HEK293 (cell line): ENCODE results near the gene IFNGR1.

Experiments used
- CTCF ChIA-PET: fragments of 350-600 bp; formaldehyde crosslinking; extraction: SDS; loops from one replicate; lab custom pipeline; 2021; ENCODE audit warnings: antibody characterized with exemption; lab: Yijun Ruan, JAX
- POLR2A ChIA-PET: fragments of 300-600 bp; formaldehyde crosslinking; extraction: SDS; loops from one replicate; lab custom pipeline; 2020; ENCODE audit warnings: antibody characterized with exemption, inconsistent platforms; lab: Yijun Ruan, JAX
- H3K27ac ChIP-seq: fragments of 200-500 bp; sonication (Bioruptor generic); 2 replicates; pipeline ENCODE4 v1.5.1; 2014; ENCODE audit warnings: low read depth, low read length, control low read depth, inconsistent platforms; ENCODE audit errors: extremely low read depth
- H3K36me3 ChIP-seq, 2 experiments: fragments of 200-500 bp in 1 of 2; sonication (Bioruptor generic) in 1 of 2; 1 replicate in 1 of 2; 2 replicates in 1 of 2; pipeline ENCODE4 v1.5.1; 2014 to 2017; ENCODE audit warnings: inconsistent platforms in 2 of 2, low read length in 2 of 2; ENCODE audit not compliant: control insufficient read depth in 2 of 2, insufficient read depth in 1 of 2
- H3K4me1 ChIP-seq: fragments of 200-500 bp; sonication (Bioruptor generic); 2 replicates; pipeline ENCODE4 v1.5.1; 2014; ENCODE audit warnings: mild to moderate bottlenecking, low read length, inconsistent platforms; ENCODE audit not compliant: control insufficient read depth, insufficient read depth
- H3K4me3 ChIP-seq: 2 replicates; pipeline ENCODE4 v1.5.1; 2011; ENCODE audit warnings: low read depth, mild to moderate bottlenecking, control low read depth, low read length, moderate library complexity
- H3K9me3 ChIP-seq: fragments of 200-500 bp; sonication (Bioruptor generic); 2 replicates; pipeline ENCODE4 v1.5.1; 2014; ENCODE audit warnings: low read depth, low read length, inconsistent platforms; ENCODE audit not compliant: control insufficient read depth, insufficient read depth
- BCL11B ChIP-seq: fragments of 450-650 bp; formaldehyde crosslinking; IDR thresholded peaks from 2 replicates; pipeline ENCODE4 v1.5.1; 2016; ENCODE audit warnings: low read depth, missing biosample characterization, missing genetic modification characterization
- EGR2 ChIP-seq: fragments of 450-650 bp; formaldehyde crosslinking; IDR thresholded peaks from 2 replicates; pipeline ENCODE4 v1.5.1; 2016; ENCODE audit warnings: low read depth, missing biosample characterization, missing genetic modification characterization
- GLI4 ChIP-seq: fragments of 450-650 bp; formaldehyde crosslinking; IDR thresholded peaks from 2 replicates; pipeline ENCODE4 v1.5.1; 2016; ENCODE audit warnings: missing biosample characterization, missing genetic modification characterization
- HOXA7 ChIP-seq: sonication (generic); formaldehyde crosslinking; IDR thresholded peaks from 2 replicates; pipeline ENCODE4 v1.8.1; 2022; ENCODE audit warnings: missing genetic modification reagents, borderline replicate concordance
- KLF7 ChIP-seq: fragments of 450-650 bp; formaldehyde crosslinking; IDR thresholded peaks from 2 replicates; pipeline ENCODE4 v1.5.1; 2016; ENCODE audit warnings: missing biosample characterization, missing genetic modification characterization, borderline replicate concordance
- KLF9 ChIP-seq: fragments of 450-650 bp; formaldehyde crosslinking; IDR thresholded peaks from 2 replicates; pipeline ENCODE4 v1.5.1; 2016; ENCODE audit warnings: missing biosample characterization, missing genetic modification characterization, low read depth
- PRDM1 ChIP-seq: fragments of 450-650 bp; formaldehyde crosslinking; IDR thresholded peaks from 2 replicates; pipeline ENCODE4; 2016; ENCODE audit warnings: missing biosample characterization, missing genetic modification characterization
- ZBTB17 ChIP-seq: fragments of 450-650 bp; formaldehyde crosslinking; IDR thresholded peaks from 2 replicates; pipeline ENCODE4 v1.5.1; 2016; ENCODE audit warnings: missing biosample characterization, missing genetic modification characterization
- ZBTB8A ChIP-seq: fragments of 450-650 bp; formaldehyde crosslinking; IDR thresholded peaks from 2 replicates; pipeline ENCODE4 v1.5.1; 2016; ENCODE audit warnings: missing biosample characterization, missing genetic modification characterization
- ZNF121 ChIP-seq: fragments of 450-650 bp; formaldehyde crosslinking; IDR thresholded peaks from 2 replicates; pipeline ENCODE4 v1.5.1; 2016; ENCODE audit warnings: missing biosample characterization, missing genetic modification characterization
- ZNF391 ChIP-seq: fragments of 450-650 bp; formaldehyde crosslinking; IDR thresholded peaks from 2 replicates; pipeline ENCODE4 v1.5.1; 2016; ENCODE audit warnings: low read depth, missing biosample characterization, missing genetic modification characterization, borderline replicate concordance
- ZNF48 ChIP-seq: fragments of 450-650 bp; formaldehyde crosslinking; IDR thresholded peaks from 2 replicates; pipeline ENCODE4 v1.5.1; 2016; ENCODE audit warnings: missing biosample characterization, missing genetic modification characterization
- ZNF510 ChIP-seq: fragments of 450-650 bp; formaldehyde crosslinking; IDR thresholded peaks from 2 replicates; pipeline ENCODE4 v1.5.1; 2018; ENCODE audit warnings: mild to moderate bottlenecking, missing genetic modification characterization, missing biosample characterization; ENCODE audit not compliant: insufficient replicate concordance
- ZNF623 ChIP-seq: fragments of 450-650 bp; formaldehyde crosslinking; IDR thresholded peaks from 2 replicates; pipeline ENCODE4 v1.5.1; 2016; ENCODE audit warnings: missing biosample characterization, missing genetic modification characterization
- ZNF747 ChIP-seq: fragments of 450-650 bp; formaldehyde crosslinking; IDR thresholded peaks from 2 replicates; pipeline ENCODE4 v1.5.1; 2016; ENCODE audit warnings: missing biosample characterization, missing genetic modification characterization
- ZXDB ChIP-seq: fragments of 450-650 bp; formaldehyde crosslinking; IDR thresholded peaks from 2 replicates; pipeline ENCODE4 v1.5.1; 2016; ENCODE audit warnings: missing biosample characterization, missing genetic modification characterization
- TF ChIP-seq, protein P1 (sequence below): fragments of 450-650 bp; formaldehyde crosslinking; IDR thresholded peaks from 2 replicates; pipeline ENCODE4 v1.5.1; 2017; ENCODE audit warnings: missing biosample characterization, missing genetic modification characterization
- TF ChIP-seq, protein P2 (sequence below): fragments of 450-650 bp; formaldehyde crosslinking; IDR thresholded peaks from 2 replicates; pipeline ENCODE4 v1.5.1; 2016; ENCODE audit warnings: missing biosample characterization, missing genetic modification characterization

The IFNGR1 gene

DNA sequence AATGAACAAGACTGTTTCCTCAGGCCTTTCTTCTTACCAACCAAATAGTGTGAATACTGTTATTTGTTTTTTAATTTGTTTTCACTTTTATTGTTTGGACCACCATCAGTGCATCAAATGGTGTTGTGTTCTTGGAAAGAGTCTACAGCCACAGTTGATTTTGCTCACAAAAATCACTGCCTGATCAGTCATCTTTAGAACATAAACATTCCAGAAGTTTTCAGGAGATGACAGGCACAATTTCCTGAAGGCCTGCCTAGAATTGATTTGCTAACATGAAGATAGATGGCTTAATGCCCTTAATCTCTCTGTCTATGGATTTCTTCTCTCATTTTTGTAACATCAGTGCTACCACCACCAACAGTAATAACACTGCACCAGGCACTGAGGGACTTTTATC is 59.3 kb downstream of the IFNGR1 start:
- ChIA-PET POLR2A (no interaction called here), CTCF (no interaction called here)
- Histone ChIP-seq H3K36me3 (no peaks in the 10 kb centered on the region), H3K4me1 (no peaks in the 10 kb centered on the region), H3K27ac (no peak overlapping the region)
- TF ChIP-seq ZNF510 (tag by site-specific recombination) (no peak), GLI4 (tag by site-specific recombination) (no peak), BCL11B (tag by site-specific recombination) (no peak), ZNF121 (tag by site-specific recombination) (no peak), HOXA7 (CRISPR knock-in tag) (no peak)
- TF ChIP-seq, all 188 proteins: peak for 0
- Histone ChIP-seq H3K4me3 (no peak overlapping the region), H3K9me3 (no peaks in the 10 kb centered on the region)

DNA sequence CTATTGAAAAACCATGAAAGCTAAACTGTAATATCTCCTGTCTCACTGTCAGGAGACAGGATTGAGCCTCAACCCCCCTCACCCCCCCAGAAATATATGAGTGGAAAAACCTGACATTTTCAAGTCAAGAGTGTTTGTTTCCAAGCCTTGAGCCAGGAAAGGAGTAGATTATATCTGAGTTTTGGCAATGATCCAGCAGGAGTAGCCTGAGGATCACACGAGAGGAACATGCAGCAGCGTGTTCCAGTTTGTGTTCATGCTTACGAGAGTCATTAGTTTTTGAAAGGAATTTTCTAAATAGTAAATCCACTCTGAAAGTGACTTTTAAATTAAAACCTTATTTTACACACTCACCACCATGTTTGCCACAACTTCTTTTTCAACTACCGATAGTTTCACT is 61.6 kb downstream of the IFNGR1 start:
- CTCF ChIA-PET: interaction anchor here (0.7 kb wide), 1 partner anchor 359 kb away, joined by 3 read pairs; no protein-coding TSS in a partner anchor
- POLR2A ChIA-PET: no interaction called here
- no peak for TF ChIP-seq ZXDB (tag by site-specific recombination)
- TF ChIP-seq, protein P1, sequence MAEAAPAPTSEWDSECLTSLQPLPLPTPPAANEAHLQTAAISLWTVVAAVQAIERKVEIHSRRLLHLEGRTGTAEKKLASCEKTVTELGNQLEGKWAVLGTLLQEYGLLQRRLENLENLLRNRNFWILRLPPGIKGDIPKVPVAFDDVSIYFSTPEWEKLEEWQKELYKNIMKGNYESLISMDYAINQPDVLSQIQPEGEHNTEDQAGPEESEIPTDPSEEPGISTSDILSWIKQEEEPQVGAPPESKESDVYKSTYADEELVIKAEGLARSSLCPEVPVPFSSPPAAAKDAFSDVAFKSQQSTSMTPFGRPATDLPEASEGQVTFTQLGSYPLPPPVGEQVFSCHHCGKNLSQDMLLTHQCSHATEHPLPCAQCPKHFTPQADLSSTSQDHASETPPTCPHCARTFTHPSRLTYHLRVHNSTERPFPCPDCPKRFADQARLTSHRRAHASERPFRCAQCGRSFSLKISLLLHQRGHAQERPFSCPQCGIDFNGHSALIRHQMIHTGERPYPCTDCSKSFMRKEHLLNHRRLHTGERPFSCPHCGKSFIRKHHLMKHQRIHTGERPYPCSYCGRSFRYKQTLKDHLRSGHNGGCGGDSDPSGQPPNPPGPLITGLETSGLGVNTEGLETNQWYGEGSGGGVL (tag by site-specific recombination): 0 out of 2 replicates have a peak, but pooled peaks have one; percentile 11
- TF ChIP-seq, all 188 proteins: peak for 1
- Histone ChIP-seq H3K36me3 (no peaks in the 10 kb centered on the region), H3K9me3 (no peaks in the 10 kb centered on the region), H3K4me3 (no peak overlapping the region), H3K4me1 (no peaks in the 10 kb centered on the region), H3K27ac (no peak overlapping the region)

DNA sequence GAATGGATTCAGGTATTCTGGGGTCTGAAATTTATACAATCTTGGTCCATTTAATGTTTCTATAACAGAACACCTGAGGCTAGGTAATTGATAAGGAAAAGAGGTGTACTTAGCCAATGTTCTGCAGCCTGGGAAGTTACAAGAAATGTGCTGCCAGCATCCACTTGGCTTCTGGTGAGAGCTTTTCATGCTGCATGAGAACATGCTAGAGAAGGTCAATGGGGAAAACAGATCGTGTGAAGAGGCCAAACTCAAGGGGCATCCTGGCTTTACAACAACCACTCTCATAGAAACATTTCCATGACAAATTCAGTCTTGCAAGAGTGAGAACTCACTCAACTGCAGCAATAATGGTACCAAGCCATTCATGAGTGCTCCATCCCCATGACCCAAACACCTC is 62.5 kb downstream of the IFNGR1 start:
- H3K4me1 ChIP-seq: no peaks in the 10 kb centered on the region
- no peak for TF ChIP-seq ZNF391 (tag by site-specific recombination)
- TF ChIP-seq, all 188 proteins: peak for 0
- ChIA-PET CTCF (no interaction called here), POLR2A (no interaction called here)
- H3K9me3 ChIP-seq: no peaks in the 10 kb centered on the region
- H3K27ac ChIP-seq: no peak overlapping the region
- no peaks in the 10 kb centered on the region for H3K36me3 ChIP-seq
- no peak overlapping the region for H3K4me3 ChIP-seq

DNA sequence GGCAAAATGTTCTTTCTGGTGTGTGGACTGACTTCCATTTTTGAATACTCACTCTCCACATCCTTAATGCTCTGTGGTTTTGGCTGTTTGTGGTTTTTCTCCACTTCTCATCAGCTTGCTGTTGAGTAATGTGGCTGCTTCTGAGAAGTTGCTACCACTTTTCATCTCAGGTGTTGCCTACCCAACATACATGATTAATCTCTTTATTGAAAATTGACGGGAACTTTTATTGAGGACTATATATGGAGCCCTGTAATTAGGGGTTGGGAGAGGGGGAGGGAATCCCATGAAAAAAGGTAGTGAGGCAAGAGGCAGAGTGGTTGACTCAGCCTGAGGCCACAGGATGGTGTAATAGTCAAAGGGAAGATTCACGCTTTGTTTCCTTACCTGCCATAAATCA is 63.4 kb downstream of the IFNGR1 start:
- no peak for TF ChIP-seq ZBTB8A (tag by site-specific recombination)
- no peak for TF ChIP-seq EGR2
- no peak for TF ChIP-seq KLF7 (tag by site-specific recombination)
- no peak for TF ChIP-seq ZNF48 (tag by site-specific recombination)
- no peak for TF ChIP-seq ZBTB17 (tag by site-specific recombination)
- TF ChIP-seq ZNF747: no peak
- Histone ChIP-seq H3K9me3 (no peaks in the 10 kb centered on the region), H3K36me3 (no peaks in the 10 kb centered on the region), H3K4me1 (no peaks in the 10 kb centered on the region), H3K4me3 (no peak overlapping the region), H3K27ac (no peak overlapping the region)
- ChIA-PET POLR2A (no interaction called here), CTCF (interaction anchor here (0.9 kb wide), 1 partner anchor 121 kb away, joined by 3 read pairs; no protein-coding TSS in a partner anchor)

DNA sequence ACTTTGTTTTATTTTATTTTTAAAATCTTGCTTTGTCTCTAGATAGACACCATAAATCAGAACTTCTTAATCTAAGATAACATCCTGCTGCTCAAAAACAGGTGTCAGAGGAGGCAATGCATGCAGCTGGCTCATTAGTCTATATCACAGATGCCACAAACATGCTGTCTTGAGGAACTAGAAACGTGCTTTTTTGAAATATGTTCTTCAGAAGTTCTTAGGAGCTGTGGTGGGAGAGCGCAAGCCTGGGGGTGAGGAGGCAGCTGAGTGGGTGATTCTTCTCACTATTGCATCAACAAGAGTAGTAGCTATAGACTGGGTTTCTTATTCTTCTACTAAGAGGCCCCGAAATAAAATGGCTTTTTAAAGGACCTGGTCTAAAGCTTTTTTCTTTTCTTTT is 69.1 kb downstream of the IFNGR1 start:
- Histone ChIP-seq H3K4me3 (no peak overlapping the region), H3K4me1 (no peaks in the 10 kb centered on the region), H3K36me3 (no peaks in the 10 kb centered on the region), H3K9me3 (no peaks in the 10 kb centered on the region), H3K27ac (no peak overlapping the region)
- TF ChIP-seq ZNF623 (tag by site-specific recombination): no peak
- TF ChIP-seq PRDM1 (tag by site-specific recombination): no peak
- TF ChIP-seq, protein P2, sequence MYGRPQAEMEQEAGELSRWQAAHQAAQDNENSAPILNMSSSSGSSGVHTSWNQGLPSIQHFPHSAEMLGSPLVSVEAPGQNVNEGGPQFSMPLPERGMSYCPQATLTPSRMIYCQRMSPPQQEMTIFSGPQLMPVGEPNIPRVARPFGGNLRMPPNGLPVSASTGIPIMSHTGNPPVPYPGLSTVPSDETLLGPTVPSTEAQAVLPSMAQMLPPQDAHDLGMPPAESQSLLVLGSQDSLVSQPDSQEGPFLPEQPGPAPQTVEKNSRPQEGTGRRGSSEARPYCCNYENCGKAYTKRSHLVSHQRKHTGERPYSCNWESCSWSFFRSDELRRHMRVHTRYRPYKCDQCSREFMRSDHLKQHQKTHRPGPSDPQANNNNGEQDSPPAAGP: no peak
- no peak for TF ChIP-seq KLF9 (tag by site-specific recombination)
- ChIA-PET POLR2A (no interaction called here), CTCF (interaction anchor here (0.7 to 1.2 kb wide), 2 partner anchors 17 to 121 kb away, joined by 3 to 4 read pairs; no protein-coding TSS in a partner anchor)
